T-helper 2 cell treated with Interferon-gamma antibody and Interleukin-4, amounts not matched to agents 100 ng/mL and 5 ng/mL, for 36 hours (primary cell): ENCODE data around the gene LYZL1. TPM values are rescaled to one million over a fixed set of nuclear protein-coding genes. Genes with fewer than 3 reads are reported as not detected.
"Not testable (repeated sequence)": the region's sequence is repeated elsewhere in the genome, so short reads cannot be mapped to it uniquely, and the experiment has no call there.

Experiments
- intact Hi-C: fragments of 100-400 bp; cut with micrococcal nuclease; formaldehyde crosslinking; loops from one replicate; pipeline ENCODE4 v1.15.1; 2023
- total RNA-seq: library from RNA; stranded (reverse); gene quantifications from 2 replicates; pipeline ENCODE4 v1.2.3, GENCODE V29; 2022

LYZL1 gene
- not detected in 2 replicates for total RNA-seq

DNA sequence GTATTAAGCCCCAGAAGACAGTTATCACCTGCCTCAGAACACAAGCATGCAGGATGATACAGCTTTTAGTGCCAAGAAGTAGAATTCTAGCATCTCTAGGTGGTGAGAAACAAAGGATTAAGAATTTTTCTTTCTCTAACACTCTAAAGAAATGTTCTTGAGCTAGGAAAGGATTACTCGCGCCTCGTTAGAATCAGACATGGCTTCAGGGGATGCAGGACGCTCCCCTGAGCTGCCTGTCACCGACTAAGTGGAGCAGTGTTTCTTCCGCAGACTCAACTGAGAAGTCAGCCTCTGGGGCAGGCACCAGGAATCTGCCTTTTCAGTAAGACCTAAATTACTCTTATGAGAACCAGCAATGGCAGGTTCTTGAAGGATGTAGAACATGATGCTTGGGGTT is at the start of gene LYZL1:
Gene LYZL1 (plus strand): TSS at position 165 of the 400 bp plus-strand sequence. CDS start 2,798 bp downstream, outside the sequence.
- intact Hi-C loops, result not testable (repeated sequence)

DNA sequence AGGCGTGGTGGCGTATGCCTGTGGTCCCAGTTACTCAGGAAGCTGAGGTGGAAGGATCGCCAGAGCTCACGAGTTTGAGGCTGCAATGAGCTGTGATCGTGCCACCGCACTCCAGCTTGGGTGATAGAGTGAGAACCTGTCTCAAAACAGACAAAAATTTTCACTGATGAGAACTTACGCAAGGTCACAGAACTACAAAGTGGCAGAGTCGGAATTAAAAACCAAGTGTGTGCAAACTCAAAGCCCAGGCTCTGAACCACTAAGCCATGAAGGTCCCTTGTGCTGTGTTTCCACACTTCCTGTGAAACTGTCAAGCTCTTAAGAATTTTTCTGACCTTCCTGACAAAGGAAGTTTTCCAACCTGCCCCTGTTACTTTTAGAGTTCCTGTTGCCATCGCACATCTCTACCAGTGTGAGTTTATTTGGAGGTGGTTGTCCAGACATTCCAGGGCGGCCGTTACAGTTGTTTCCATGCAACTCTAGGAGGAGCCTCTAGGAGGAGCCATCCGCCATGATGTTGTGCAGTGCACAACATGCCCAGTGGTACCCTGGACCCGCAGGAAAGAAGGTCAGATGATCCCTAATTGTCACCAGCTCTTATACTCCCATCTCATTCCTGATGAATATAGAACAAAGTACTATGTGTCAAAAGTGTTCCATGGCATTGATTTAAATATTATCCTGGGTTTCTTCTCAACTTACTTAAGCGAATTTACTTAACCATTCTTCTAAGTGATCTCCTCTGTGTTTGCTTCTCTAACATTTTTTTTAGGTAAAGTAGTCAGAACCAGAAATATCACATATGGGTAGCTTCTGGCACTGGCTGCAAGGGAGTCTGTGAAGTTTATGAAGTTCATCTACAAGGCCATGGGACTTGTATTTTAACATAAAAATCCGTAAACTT is 49.0 kb upstream of the LYZL1 start:
- intact Hi-C loops, result no loop called here

DNA sequence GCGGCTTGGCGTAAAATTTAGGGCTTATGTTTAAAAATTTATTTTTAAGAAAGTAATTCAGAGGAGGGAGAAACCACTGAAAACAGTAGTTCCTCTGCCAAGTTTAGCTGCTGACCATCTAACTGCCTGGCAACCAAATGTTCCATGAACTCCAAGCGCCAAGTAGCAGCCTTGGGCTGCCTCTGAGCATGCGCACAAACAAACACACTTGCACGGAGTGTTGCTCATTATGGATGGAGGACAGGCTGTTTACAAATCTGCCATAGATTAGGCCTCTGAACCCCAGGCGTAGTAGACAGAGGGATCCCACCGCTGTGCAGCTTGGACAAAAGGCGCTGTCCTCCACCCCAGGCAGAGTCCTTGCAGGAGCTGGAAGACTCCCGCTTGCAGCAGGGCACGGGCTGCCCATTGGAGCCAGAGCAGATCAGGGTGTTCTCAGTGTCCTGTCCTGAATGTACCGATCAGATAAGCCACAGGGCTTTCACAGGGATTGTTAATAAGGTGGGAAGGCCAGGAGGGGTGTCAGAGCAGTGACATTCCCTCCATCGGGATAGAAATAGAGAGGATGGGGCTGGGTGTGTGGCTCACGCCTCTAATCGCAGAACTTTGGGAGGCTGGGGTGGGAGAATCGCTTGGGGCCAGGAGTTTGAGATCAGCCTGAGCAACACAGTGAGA is 47.7 kb upstream of the LYZL1 start:
- intact Hi-C loops, result no loop called here

DNA sequence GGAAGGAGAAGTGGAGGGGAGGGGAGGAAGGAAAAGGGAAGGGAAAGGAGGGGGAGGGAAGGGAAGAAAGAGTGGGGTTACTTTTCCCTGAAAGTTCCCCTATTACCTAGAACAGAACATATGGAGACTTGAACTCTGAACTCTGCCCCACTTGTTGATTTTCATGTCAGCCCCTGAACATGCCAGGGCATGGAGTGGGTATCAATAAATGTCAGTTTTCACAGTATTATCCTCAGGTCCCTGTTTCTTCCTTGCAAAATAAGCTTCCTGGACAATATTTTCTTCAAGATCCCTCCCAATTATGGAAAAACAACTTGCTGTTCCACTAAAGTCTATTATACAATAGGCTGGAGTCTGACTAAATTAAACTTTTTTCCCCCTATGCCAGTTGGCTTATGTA is 46.9 kb upstream of the LYZL1 start:
- intact Hi-C loops, result no loop called here

DNA sequence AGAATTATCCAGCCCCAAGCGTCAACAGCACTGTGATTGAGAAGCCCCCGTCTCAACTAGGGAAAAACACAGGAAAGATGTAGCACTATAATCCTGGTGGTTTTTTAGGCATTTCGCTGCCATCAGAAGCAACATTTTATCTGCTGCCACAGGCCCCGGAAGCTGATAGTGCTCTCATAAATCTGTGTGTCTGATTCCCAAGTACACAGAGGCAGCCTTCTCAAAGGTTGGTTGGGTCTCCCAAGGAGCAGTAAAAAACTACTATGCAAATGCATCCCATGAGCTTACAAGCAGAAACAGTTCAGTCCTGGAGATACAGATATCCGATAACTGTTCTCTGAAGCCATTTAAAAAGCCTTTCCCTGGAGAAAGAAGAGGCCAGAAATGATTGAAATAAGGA is 45.8 kb upstream of the LYZL1 start:
- intact Hi-C loops, result no loop called here

DNA sequence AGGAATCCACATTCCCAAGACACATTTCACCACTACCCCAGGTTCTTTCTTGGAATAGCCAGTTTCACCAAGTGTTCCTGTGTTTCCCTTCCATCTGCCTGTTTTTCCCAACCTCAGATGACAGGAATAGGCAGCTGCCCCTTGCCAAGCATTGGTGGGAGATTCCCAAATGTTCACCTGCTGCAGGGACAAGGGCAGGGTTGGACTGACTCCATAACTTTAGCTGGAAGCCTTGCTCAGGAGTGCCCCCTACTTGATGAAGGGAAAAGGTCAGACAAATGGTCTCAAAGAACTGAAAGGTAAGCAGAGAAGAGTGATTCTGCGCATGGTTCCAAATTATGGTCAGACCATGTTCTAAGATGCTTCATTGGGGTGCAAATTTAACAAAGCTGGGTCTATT is 45.1 kb upstream of the LYZL1 start:
- intact Hi-C loops, result no loop called here

DNA sequence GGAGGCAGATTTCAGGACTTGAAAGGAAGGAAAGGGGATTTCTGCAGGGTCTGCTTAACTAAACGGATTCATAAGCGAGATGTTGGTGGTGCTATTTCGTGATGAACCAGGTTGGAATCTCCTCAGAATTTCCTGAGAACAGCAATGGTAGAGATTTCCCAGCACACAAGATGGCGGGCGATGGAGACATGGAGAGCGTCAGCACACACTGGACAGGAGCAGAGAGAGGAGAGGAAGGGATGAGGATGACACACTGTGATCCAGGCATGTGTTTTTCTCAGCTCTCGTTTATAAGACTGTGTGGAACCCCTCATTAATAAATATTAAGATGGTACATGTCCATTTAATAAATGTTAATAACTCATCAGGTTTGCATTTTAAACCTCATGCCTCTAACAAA is 43.9 kb upstream of the LYZL1 start:
- intact Hi-C loops, result no loop called here

DNA sequence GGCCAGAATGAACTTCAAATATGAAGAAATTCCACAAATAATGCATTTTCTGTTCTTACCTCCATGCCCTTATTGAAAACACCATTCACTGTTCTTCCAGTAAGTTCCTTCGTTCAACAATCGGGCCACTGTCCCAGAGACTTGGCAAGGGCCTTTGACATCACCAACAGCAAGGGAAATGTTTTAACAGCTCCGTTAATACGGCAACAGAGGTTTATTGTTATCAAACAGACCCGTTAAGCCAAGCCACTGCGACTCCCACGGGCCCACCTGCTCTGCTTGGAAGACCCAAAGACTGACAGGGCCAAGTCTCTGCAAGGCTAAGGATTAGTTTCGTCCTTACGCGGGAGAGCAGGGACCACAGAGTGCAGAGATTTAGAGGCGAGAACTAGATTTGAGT is 43.4 kb upstream of the LYZL1 start:
- intact Hi-C loops, result no loop called here

DNA sequence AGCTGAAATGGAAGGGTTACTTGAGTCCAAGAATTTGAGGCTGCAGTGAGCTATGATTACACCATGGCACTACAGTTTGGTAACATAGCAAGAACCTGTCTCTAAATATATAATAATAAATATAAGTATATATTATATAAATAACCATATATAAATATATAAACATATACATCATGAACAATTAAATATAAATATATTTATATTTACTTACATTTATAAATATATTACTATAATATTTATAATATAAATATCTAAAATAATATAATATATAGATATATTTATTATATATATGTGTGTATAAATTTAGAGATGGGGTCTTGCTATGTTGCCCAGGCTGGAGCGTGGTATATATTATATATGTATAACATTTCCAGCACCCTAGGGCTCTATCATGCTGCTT is 42.4 kb upstream of the LYZL1 start:
- intact Hi-C loops, result no loop called here

DNA sequence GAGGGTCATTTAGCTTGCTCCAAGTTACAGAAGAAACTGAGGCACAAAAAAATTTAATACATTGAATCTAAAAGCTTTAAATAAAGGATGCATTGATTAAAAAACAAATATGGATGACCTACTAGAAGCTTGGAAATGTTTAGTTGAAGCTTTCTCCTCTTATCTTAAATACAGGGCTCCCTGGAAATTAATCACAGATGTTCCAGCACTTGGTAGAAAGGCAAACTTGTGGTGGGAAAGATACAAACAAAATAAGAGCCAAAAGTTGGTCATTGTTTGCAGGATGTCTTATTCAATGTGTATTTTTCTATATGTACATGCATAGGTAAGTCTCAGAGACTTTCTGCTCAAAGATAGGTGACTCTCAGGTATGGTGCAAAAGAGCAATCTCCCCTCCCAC is 40.7 kb upstream of the LYZL1 start:
- intact Hi-C loops, result no loop called here

DNA sequence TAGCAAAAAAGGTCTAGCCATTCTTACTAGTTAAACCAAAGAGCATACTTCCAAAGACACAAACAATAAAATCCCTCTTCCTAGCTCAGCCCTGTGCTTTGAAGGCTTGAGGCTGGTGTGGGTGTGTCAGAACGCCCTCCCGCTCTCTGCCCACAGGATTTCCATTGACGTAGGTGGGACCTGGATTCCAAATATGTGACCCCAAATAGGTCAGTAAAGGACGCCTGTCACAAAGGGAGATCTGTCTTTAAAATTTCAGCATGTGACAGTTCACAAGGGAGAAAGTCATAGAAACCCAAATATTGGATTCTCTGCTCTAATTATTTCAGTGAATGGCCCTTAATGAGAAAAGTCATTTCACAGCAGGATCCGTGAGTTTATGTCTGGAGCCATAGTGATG is 39.9 kb upstream of the LYZL1 start:
- intact Hi-C loops, result no loop called here

DNA sequence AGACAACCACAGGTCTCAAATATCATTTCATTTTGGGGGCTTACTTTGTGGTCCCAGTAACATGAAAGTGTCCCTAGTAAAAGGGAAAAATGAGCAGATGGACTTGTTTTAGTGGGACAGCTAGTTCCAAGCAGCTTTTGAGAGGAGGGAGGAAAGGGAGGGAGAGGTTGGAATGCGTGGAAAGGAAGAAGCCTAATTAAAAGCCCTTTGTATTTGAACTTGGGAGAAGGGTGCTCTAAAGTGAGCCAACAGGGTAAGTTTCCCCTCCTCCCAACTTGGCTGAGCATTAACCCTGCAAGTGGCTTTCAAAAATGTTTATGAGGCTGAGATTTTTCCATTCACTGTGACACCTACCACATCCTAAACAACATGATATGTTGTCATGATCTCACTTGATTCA is 38.8 kb upstream of the LYZL1 start:
- intact Hi-C loops, result no loop called here

DNA sequence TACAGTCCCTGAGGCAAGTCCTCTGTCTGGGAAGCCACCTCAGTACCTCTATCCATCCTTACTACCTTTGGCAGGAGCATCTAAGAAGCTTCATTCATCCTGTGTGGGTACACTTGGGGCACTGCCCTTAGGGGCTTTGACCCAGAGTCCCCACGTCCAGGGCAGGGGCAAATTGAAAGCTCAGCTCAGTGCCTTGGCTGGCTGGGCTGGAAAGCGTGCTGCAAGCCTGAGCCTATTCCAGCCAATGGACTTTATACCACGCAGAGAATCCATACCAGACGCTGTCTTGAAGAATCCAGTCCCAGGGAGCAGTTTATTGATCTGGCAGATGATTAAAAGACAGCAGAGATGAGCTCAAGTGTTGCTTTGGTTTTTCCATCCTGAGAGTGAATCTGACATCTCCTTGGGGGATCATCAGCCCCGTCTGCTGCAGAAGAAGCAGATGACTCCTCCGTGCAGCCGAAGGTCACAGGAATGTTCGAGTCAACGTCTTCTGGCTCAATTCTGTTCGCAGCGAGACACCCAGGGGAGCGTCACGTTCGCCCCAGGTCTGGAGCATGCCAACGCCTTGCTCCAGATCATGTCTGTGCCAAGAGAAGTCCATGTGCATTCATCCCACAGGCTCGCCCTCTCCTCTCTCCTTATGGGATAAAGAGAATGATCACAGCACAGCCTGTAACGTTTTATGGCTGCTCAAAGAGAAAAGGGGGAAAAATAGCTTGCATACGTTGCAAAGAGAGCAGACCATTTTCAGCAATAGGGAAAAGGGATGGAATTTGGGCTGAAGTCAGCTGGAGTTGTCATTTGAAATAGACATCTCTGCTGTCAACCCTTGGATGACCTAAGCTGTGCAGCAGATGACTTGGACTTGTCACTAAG is 35.8 kb upstream of the LYZL1 start:
- intact Hi-C loops, result no loop called here

DNA sequence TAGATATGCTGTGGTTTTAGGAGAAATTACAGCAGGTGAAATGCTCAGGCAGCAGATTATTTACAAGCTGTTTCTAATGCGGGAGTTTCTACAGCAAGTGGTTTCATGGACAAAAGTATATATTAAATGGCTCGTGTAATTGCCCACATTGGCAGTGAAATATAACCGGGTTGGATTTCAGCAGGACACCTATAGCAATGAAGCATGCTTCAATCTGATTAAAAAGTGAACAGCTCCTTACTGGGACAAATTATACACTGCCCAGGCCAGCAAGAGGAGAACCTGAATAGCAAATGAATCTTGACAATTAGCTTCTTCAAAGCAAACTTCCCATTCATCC is 35.2 kb upstream of the LYZL1 start:
- intact Hi-C loops, result no loop called here

DNA sequence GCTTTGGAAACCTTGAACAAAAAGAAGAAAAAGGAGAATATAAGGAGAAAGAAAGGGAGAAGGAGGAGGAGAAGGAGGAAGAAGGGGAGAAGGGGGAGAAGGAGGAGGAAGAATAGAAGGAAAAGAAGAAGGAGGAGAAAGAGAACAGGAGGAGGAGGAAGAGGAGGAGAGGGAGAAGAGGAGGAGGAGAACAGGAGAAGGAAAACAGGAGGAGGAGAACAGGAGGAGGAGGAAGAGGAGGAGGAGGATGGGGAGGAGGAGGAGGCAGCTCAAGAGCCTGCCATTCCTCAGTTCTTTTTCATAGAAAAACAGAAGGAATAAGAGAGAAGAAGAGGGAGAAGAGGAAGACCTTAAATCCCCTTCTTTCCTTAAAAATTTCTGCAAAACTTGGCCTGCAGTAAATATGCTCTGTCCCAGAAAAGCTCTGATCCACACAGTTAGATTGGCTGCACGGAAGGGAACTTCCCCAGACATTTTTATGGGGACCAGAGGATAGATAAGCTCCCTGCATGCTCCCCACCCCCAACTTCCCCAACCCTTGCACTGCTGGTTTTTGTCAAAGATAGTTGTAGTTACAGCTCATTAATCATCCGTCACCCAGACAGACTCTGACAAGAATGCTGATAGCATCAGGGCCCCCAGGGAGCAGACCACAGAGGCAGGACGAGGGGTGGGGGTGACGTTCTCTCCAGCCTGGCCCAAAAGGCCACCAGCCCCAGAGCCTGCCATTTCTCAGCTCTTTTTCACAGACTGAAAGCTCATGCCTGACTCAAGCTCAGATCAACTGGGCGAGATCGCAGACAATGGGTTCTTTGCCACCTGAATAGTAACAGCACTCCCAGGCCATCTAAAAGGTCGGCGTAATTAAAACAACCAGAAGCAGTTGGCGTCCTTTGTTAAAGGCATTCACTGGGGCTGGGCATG is 34.5 kb upstream of the LYZL1 start:
- intact Hi-C loops, result no loop called here

DNA sequence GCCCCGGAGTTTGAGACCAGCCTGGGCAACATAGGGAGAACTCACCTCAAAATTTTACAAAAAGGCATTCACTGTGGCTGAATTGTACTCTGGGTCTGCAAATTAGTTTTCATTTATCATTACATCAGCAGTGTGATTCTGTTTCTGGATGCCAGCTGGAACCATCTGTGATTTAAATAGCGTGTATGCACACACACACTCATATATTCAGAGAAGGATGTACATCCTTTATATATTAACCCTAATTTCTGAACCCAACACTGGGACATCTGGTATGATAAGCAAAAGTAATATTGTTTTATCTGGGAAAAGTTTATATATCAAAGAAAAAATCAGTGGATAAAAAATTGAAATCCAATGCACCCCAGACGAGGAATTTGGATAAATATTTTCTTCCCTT is 33.8 kb upstream of the LYZL1 start:
- intact Hi-C loops, result no loop called here

DNA sequence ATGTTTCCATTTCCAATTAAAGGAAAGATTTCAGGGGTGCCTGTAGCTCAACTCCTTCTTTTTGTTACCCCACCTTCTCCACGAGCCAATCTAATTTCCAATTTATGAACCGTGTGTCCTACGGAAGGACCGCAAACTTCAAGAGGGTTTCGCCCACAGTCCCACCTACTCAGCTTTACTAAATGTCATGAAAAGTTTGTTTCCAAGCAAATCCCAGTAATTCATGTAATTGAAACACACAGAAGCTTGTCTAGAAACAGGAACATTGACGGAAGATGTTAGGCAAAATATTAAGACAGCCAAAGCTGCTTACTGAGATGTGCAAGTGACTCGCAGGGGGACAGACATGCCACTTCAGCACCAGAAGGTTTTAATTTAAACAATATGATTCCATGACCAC is 32.9 kb upstream of the LYZL1 start:
- intact Hi-C loops, result no loop called here

DNA sequence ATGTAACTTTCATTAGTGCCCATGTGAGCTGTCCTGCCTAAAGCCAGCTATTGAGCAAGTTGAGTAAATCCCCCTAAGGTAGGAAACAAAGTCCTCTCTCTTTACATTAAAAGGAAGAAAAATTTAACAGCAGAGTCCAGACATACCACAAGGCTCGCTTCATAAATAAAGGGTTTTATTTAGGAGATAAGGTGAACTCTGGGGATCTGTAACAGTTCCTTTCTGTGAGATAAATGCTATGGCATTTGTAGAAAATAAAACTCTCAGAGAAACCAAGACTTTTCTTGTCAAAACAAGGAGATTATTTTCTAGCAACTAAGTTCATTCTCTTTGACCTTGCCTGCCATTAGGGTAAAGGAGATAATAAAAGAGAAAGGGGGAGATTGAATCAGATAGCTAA is 32.3 kb upstream of the LYZL1 start:
- intact Hi-C loops, result no loop called here

DNA sequence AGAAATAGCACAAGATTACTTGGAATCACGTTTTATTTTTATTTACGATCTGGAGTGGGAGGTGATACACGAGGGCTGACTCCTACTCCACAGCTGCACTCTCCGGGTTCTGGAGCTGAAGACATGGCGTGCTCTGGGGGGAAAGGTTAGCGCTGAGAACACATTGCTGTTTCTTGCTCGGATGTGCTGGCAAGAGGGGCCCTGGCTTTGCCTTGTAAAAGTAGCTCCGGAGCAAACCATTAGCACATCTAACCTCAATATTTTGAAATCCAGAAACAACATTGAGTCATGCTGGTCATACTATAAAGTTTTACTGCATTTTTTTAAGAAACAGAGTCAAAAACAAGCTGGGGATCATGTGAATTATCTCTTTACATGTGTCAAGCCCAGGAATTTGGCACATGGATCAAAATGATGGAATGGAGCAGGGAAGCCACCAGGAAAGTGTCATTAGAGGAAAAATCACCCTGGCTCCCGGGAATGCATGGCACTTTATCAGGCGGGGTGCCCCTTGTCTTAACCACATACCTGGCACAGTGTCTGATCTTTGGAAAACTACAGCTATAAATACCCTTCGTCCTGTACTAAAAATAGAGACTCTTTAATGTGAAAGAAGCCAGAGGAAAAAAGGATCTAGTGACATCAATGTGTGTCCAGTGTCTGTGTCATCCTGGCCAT is 31.6 kb upstream of the LYZL1 start:
- intact Hi-C loops, result no loop called here

DNA sequence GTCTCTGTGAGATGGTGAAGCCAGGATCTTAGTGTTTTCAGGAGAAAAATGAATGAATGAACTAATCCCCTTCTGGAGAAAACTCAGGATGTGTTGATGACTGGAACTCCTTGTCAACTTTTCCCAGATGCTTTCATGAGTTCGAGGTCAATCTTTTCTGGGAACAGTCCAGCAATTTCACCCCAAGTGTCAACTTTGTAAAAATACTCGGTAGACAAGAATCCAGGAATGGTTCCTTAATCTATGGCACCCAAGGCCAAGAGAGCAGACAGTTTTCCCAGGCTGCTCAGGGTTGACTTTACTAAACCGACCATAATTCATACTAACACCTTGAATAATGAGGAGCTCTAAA is 31.1 kb upstream of the LYZL1 start:
- intact Hi-C loops, result no loop called here
